GM12864 (cell line): ENCODE results near the gene CUL2.
"Not testable (repeated sequence)": the region's sequence is repeated elsewhere in the genome, so short reads cannot be mapped to it uniquely, and the experiment has no call there.

Experiments
- DNase-seq: peaks from one replicate; pipeline ENCODE4 v3.0.0-alpha.2; 2011; ENCODE audit warnings: low read depth
- H3K4me3 ChIP-seq: 2 replicates; pipeline ENCODE4 v1.5.1; 2011; ENCODE audit warnings: mild to moderate bottlenecking, low read depth, low read length, control low read depth
- TF ChIP-seq, protein P1 (sequence below): IDR thresholded peaks from 2 replicates; pipeline ENCODE4 v1.5.1; 2011; ENCODE audit warnings: low read depth, mild to moderate bottlenecking, moderate library complexity, low read length, control low read depth, inconsistent platforms; ENCODE audit errors: missing control alignments

CUL2 gene

DNA sequence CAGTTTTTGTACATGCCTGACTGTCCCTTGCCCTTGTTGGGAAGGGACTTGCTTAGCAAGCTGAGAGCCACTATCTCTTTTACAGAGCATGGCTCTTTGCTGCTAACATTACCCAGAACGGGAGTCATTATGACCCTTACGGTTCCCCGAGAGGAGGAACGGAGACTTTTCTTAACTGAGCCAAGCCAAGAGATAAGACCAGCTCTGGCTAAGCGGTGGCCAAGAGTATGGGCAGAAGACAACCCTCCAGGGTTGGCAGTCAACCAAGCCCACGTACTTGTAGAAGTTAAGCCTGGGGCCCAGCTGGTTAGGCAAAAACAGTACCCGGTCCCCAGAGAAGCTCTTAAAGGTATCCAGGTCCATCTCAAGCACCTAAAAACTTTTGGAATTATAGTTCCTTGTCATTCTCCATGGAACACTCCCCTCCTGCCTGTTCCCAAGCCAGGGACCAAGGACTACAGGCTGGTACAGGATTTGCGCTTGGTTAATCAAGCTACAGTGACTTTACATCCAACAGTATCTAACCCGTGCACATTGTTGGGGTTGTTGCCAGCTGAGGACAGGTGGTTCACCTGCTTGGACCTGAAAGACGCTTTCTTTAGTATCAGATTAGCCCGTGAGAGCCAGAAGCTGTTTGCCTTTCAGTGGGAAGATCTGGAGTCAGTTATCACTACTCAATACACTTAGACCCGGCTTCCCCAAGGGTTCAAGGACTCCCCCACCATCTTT lies 118.4 kb downstream of the CUL2 start:
- DNase-seq, result not testable (repeated sequence)

DNA sequence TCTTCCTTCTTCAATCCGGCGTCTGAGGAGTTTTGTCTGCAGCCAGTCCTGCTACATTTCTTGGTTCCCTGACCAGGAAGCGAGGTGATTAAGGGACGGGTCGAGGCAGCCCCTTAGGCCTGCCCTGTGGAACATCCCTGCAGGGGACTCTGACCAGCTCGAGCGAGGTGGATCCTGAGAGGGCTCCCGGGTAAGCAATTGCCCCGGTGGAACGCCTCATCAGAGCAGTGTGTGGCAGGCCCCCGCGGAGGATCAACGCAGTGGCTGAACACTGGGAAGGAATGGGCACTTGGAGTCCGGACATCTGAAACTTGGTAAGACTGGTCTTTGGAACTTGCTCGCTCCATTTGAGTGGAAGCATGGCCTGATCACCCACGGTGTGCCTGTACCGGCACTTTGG lies 121.0 kb downstream of the CUL2 start:
- no peak for DNase-seq
- H3K4me3 ChIP-seq, result no peak overlapping the region
- TF ChIP-seq, protein P1, sequence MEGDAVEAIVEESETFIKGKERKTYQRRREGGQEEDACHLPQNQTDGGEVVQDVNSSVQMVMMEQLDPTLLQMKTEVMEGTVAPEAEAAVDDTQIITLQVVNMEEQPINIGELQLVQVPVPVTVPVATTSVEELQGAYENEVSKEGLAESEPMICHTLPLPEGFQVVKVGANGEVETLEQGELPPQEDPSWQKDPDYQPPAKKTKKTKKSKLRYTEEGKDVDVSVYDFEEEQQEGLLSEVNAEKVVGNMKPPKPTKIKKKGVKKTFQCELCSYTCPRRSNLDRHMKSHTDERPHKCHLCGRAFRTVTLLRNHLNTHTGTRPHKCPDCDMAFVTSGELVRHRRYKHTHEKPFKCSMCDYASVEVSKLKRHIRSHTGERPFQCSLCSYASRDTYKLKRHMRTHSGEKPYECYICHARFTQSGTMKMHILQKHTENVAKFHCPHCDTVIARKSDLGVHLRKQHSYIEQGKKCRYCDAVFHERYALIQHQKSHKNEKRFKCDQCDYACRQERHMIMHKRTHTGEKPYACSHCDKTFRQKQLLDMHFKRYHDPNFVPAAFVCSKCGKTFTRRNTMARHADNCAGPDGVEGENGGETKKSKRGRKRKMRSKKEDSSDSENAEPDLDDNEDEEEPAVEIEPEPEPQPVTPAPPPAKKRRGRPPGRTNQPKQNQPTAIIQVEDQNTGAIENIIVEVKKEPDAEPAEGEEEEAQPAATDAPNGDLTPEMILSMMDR, result no peak

More for the DNA sequence above, 118.4 kb downstream of the CUL2 start:
- H3K4me3 ChIP-seq, result not testable (repeated sequence)

DNA sequence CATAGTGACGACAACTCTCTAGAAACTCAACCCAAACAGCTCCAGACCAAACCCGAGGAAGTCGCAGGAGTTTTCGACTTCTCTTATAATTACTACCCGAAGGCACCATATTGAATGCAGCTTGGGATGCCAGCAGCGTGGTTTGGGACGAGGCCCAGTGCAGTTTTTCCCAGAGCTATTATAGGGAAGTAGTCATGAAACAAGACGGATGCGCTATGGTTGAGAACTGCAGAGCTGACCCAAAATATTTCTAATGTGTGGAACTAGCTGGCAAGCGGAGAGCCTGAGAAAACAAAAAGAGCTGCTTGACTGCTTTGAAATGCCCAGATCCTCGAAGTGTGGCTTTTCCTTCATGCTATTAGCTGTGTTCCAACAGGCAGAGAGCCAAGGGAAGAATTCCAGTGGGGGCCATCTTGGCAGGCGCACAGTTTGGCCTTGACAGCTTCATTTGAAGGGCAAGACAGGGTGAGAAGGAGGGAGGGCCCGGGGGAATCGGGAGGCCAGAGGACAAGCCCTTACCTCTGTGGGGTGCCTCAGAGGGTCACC lies 122.7 kb downstream of the CUL2 start:
- H3K4me3 ChIP-seq, result no peak overlapping the region
- TF ChIP-seq, protein P1, result no peak
- no peak for DNase-seq

DNA sequence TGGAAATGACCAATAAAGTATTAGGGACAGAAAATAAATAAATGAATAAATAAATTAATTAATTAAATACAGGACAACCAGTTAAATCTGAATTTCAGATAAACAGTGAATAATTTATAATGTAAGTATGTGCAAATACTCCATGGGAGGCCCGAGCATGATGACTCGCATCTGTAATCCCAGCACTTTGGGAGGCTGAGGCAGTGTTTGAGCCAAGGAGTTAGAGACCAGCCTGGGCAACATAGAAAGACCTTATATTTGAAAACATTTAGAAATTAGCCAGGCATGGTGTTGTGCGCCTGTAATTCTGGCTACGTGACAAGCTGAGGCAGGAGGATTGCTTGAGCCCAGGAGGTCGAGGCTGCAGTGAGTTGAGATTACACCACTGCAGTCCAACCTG lies 123.7 kb downstream of the CUL2 start:
- no peak for DNase-seq
- H3K4me3 ChIP-seq, result no peak overlapping the region
- TF ChIP-seq, protein P1, result no peak

DNA sequence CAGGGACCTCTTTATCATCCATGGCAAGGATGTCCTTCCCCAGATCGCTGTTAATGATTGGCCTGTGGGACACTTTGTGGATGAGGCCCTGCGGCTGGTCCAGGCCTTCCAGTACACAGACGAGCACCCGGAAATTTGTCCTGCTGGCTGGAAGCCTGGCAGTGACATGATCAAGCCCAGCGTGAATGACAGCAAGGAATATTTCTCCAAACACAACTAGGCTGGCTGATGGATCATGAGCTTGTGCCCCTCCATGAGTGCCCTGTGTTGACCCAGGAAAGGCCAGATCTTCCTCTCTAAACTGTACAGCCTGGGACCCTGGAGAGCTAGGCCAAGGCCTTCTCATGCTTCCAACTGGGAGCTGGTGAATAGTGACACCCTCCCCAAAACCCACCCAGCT lies 124.1 kb downstream of the CUL2 start:
- TF ChIP-seq, protein P1, result no peak
- no peak for DNase-seq
- H3K4me3 ChIP-seq, result no peak overlapping the region

DNA sequence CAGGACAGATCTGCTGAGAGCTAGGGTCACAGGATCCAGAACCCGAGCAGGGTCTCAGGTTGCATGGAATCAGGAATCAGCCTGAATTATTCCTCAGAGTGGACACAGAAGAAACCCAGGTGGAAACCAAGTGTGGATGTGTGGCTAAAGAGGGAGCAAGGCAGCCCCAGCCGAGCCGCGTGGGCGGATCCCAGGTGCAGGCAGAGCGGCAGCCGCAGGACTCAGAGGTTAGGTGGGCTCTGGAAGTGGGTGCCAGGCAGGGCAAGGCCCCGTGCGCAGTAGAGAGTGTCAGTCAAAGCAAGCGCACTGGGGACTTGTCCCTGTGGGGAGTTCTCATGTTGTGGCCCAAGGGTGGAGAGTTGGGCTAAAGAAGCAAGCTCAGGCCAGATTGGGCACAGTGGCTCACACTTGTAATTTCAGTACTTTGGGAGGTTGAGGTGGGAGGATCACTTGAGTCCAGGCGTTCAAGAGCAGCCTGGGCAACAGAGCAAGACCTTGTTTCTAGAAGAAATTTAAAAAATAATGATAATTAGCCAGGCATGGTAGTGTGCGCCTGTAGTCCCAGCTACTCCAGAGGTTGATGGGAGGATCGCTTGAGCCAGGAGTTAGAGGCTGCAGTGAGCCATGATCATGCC lies 125.9 kb downstream of the CUL2 start:
- TF ChIP-seq, protein P1, result no peak
- DNase-seq, result no peak
- H3K4me3 ChIP-seq, result no peak overlapping the region

DNA sequence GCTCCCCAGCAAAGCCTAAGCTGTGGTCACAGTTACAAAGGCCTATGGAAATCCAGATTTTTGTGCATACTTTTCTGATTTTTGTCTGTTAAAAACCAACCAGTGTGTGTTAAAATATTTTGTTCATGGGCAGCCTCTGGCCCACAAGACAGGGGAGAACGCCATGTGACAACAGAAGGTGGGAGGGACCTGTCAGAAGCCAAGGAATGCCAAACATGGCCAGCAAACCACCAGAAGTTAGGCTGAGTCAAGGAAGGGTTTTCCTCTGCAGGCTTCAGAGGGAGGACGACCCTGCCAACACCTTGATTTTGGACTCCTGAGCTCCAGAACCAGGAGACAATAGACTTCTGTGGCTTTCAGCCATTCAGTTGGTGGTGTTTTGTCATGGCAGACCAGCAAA lies 127.3 kb downstream of the CUL2 start:
- TF ChIP-seq, protein P1, result no peak
- H3K4me3 ChIP-seq, result no peak overlapping the region
- DNase-seq, result no peak
